Right hindlimb (tissue), 1 donor: Measurements from ENCODE around the gene ACTG1.
A peak's percentile ranks its signal among the peaks of the same experiment; 100 is the strongest.

ENCODE experiments used
- DNase-seq: peaks from one replicate; pipeline ENCODE4 v3.0.0-alpha.2; 2018

ACTG1 gene

GRCh38 chr17:81492202-81492601, 20.4 kb downstream of the ACTG1 start:
- DNase-seq, result no peak

GRCh38 chr17:81491761-81492160, 20.8 kb downstream of the ACTG1 start:
- DNase-seq, result peak; percentile 34

GRCh38 chr17:81491181-81491581, 21.4 kb downstream of the ACTG1 start:
- DNase-seq, result peak; percentile 20

- no peak for DNase-seq
Observed at GRCh38 chr17:81489998-81490992, 22.3 kb downstream of the ACTG1 start.

GRCh38 chr17:81489012-81489997, 23.3 kb downstream of the ACTG1 start:
- peak; percentile 24 for DNase-seq

- DNase-seq, result peak; percentile 28
Observed at GRCh38 chr17:81488276-81488860, 24.2 kb downstream of the ACTG1 start.

GRCh38 chr17:81487487-81488275, 24.9 kb downstream of the ACTG1 start:
- peak; percentile 88 for DNase-seq

- DNase-seq, result no peak
Observed at GRCh38 chr17:81487089-81487486, 25.5 kb downstream of the ACTG1 start.

- no peak for DNase-seq
Observed at GRCh38 chr17:81486199-81486810, 26.3 kb downstream of the ACTG1 start.

- DNase-seq, result peak; percentile 90
Observed at GRCh38 chr17:81484195-81484979, 28.2 kb downstream of the ACTG1 start.

- DNase-seq, result no peak
Observed at GRCh38 chr17:81483862-81484194, 28.8 kb downstream of the ACTG1 start.

GRCh38 chr17:81483085-81483861, 29.3 kb downstream of the ACTG1 start:
- peak; percentile 84 for DNase-seq

- DNase-seq, result no peak
Observed at GRCh38 chr17:81482673-81483072, 29.9 kb downstream of the ACTG1 start.

- DNase-seq, result no peak
Observed at GRCh38 chr17:81481815-81482505, 30.6 kb downstream of the ACTG1 start.

GRCh38 chr17:81481073-81481799, 31.4 kb downstream of the ACTG1 start:
- peak; percentile 90 for DNase-seq

- no peak for DNase-seq
Observed at GRCh38 chr17:81480140-81481072, 32.2 kb downstream of the ACTG1 start.
